ENCODE data around the gene SEPTIN10.

Gene SEPTIN10

GRCh38 chr2:109615637-109616144, 1.9 kb upstream of the SEPTIN10 start:
- Histone ChIP-seq H3K4me3 (ENCODE audit: low read depth in 1 of 2, low read length in 2 of 2) (peak overlapping the region; percentile 60 to 71), H3K9ac (ENCODE audit: low read depth in 1 of 2, low read length in 2 of 2) (peak overlapping the region in 1 of 2 donors; percentile 73), H3K4me1 (ENCODE audit: control insufficient read depth in 1 of 2, insufficient read depth in 2 of 2, low read length in 2 of 2) (peaks cover 25 to 27% of the 10 kb centered on the region in 2 donors), H3K27me3 (ENCODE audit: control insufficient read depth in 1 of 2, insufficient read depth in 2 of 2, low read length in 2 of 2) (no peaks in the 10 kb centered on the region), H3K9me3 (ENCODE audit: control insufficient read depth in 1 of 2, low read length in 2 of 2) (no peaks in the 10 kb centered on the region), H3K27ac (ENCODE audit: low read depth, low read length) (no peak overlapping the region), H3K36me3 (ENCODE audit: control insufficient read depth in 1 of 2, insufficient read depth in 2 of 2, low read length in 2 of 2) (no peaks in the 10 kb centered on the region)

- Histone ChIP-seq H3K27ac (ENCODE audit: low read depth, low read length) (peak overlapping the region; percentile 95), H3K27me3 (ENCODE audit: control insufficient read depth in 1 of 2, insufficient read depth in 2 of 2, low read length in 2 of 2) (no peaks in the 10 kb centered on the region), H3K36me3 (ENCODE audit: control insufficient read depth in 1 of 2, insufficient read depth in 2 of 2, low read length in 2 of 2) (no peaks in the 10 kb centered on the region), H3K4me3 (ENCODE audit: low read depth in 1 of 2, low read length in 2 of 2) (peak overlapping the region; percentile 60 to 71), H3K9ac (ENCODE audit: low read depth in 1 of 2, low read length in 2 of 2) (peak overlapping the region; percentile 69 to 73), H3K4me1 (ENCODE audit: control insufficient read depth in 1 of 2, insufficient read depth in 2 of 2, low read length in 2 of 2) (peaks cover 25 to 27% of the 10 kb centered on the region in 2 donors), H3K9me3 (ENCODE audit: control insufficient read depth in 1 of 2, low read length in 2 of 2) (no peaks in the 10 kb centered on the region)
Measured at GRCh38 chr2:109614715-109615636, 1.2 kb upstream of the SEPTIN10 start.

- H3K4me1 ChIP-seq (ENCODE audit: control insufficient read depth in 1 of 2, insufficient read depth in 2 of 2, low read length in 2 of 2) = peaks cover 20 to 27% of the 10 kb centered on the region in 2 donors
- no peaks in the 10 kb centered on the region for H3K27me3 ChIP-seq (ENCODE audit: control insufficient read depth in 1 of 2, insufficient read depth in 2 of 2, low read length in 2 of 2)
- H3K27ac ChIP-seq (ENCODE audit: low read depth, low read length) = peak overlapping the region; percentile 95
- H3K9ac ChIP-seq (ENCODE audit: low read depth in 1 of 2, low read length in 2 of 2) = peak overlapping the region; percentile 69 to 95
- peak overlapping the region; percentile 69 to 87 for H3K4me3 ChIP-seq (ENCODE audit: low read depth in 1 of 2, low read length in 2 of 2)
- no peaks in the 10 kb centered on the region for H3K9me3 ChIP-seq (ENCODE audit: control insufficient read depth in 1 of 2, low read length in 2 of 2)
- H3K36me3 ChIP-seq (ENCODE audit: control insufficient read depth in 1 of 2, insufficient read depth in 2 of 2, low read length in 2 of 2) = no peaks in the 10 kb centered on the region
Measured at GRCh38 chr2:109613081-109613921, 465 bp downstream of the SEPTIN10 start.

- Histone ChIP-seq H3K4me3 (ENCODE audit: low read depth in 1 of 2, low read length in 2 of 2) (no peak overlapping the region), H3K9ac (ENCODE audit: low read depth in 1 of 2, low read length in 2 of 2) (no peak overlapping the region), H3K36me3 (ENCODE audit: control insufficient read depth in 1 of 2, insufficient read depth in 2 of 2, low read length in 2 of 2) (no peaks in the 10 kb centered on the region), H3K4me1 (ENCODE audit: control insufficient read depth in 1 of 2, insufficient read depth in 2 of 2, low read length in 2 of 2) (peaks cover 22 to 24% of the 10 kb centered on the region in 2 donors), H3K9me3 (ENCODE audit: control insufficient read depth in 1 of 2, low read length in 2 of 2) (no peaks in the 10 kb centered on the region), H3K27me3 (ENCODE audit: control insufficient read depth in 1 of 2, insufficient read depth in 2 of 2, low read length in 2 of 2) (no peaks in the 10 kb centered on the region), H3K27ac (ENCODE audit: low read depth, low read length) (no peak overlapping the region)
Measured at GRCh38 chr2:109611467-109612095, 2.2 kb downstream of the SEPTIN10 start.

- Histone ChIP-seq H3K27me3 (ENCODE audit: control insufficient read depth in 1 of 2, insufficient read depth in 2 of 2, low read length in 2 of 2) (no peaks in the 10 kb centered on the region), H3K9me3 (ENCODE audit: control insufficient read depth in 1 of 2, low read length in 2 of 2) (no peaks in the 10 kb centered on the region), H3K4me1 (ENCODE audit: control insufficient read depth in 1 of 2, insufficient read depth in 2 of 2, low read length in 2 of 2) (peaks cover 8 to 13% of the 10 kb centered on the region in 2 donors), H3K4me3 (ENCODE audit: low read depth in 1 of 2, low read length in 2 of 2) (no peak overlapping the region), H3K36me3 (ENCODE audit: control insufficient read depth in 1 of 2, insufficient read depth in 2 of 2, low read length in 2 of 2) (no peaks in the 10 kb centered on the region), H3K9ac (ENCODE audit: low read depth in 1 of 2, low read length in 2 of 2) (no peak overlapping the region), H3K27ac (ENCODE audit: low read depth, low read length) (no peak overlapping the region)
Measured at GRCh38 chr2:109609352-109610024, 4.3 kb downstream of the SEPTIN10 start.

- H3K4me1 ChIP-seq (ENCODE audit: control insufficient read depth in 1 of 2, insufficient read depth in 2 of 2, low read length in 2 of 2) = peaks cover 8 to 13% of the 10 kb centered on the region in 2 donors
Measured at GRCh38 chr2:109607766-109608165, 6.0 kb downstream of the SEPTIN10 start.

GRCh38 chr2:109604597-109604996, 9.2 kb downstream of the SEPTIN10 start:
- no peaks in the 10 kb centered on the region for H3K36me3 ChIP-seq (ENCODE audit: control insufficient read depth in 1 of 2, insufficient read depth in 2 of 2, low read length in 2 of 2)
- H3K9ac ChIP-seq (ENCODE audit: low read depth in 1 of 2, low read length in 2 of 2) = no peak overlapping the region
- H3K27me3 ChIP-seq (ENCODE audit: control insufficient read depth in 1 of 2, insufficient read depth in 2 of 2, low read length in 2 of 2) = no peaks in the 10 kb centered on the region
- H3K4me1 ChIP-seq (ENCODE audit: control insufficient read depth in 1 of 2, insufficient read depth in 2 of 2, low read length in 2 of 2) = peaks cover 0 to 10% of the 10 kb centered on the region in 2 donors
- no peaks in the 10 kb centered on the region for H3K9me3 ChIP-seq (ENCODE audit: control insufficient read depth in 1 of 2, low read length in 2 of 2)
- no peak overlapping the region for H3K4me3 ChIP-seq (ENCODE audit: low read depth in 1 of 2, low read length in 2 of 2)
- no peak overlapping the region for H3K27ac ChIP-seq (ENCODE audit: low read depth, low read length)

More at GRCh38 chr2:109607766-109608165, 6.0 kb downstream of the SEPTIN10 start:
- Histone ChIP-seq H3K9ac (ENCODE audit: low read depth in 1 of 2, low read length in 2 of 2) (no peak overlapping the region), H3K36me3 (ENCODE audit: control insufficient read depth in 1 of 2, insufficient read depth in 2 of 2, low read length in 2 of 2) (no peaks in the 10 kb centered on the region), H3K27me3 (ENCODE audit: control insufficient read depth in 1 of 2, insufficient read depth in 2 of 2, low read length in 2 of 2) (no peaks in the 10 kb centered on the region), H3K4me3 (ENCODE audit: low read depth in 1 of 2, low read length in 2 of 2) (no peak overlapping the region), H3K27ac (ENCODE audit: low read depth, low read length) (no peak overlapping the region), H3K9me3 (ENCODE audit: control insufficient read depth in 1 of 2, low read length in 2 of 2) (no peaks in the 10 kb centered on the region)

GRCh38 chr2:109602617-109603188, 11.1 kb downstream of the SEPTIN10 start:
- Histone ChIP-seq H3K27me3 (ENCODE audit: control insufficient read depth in 1 of 2, insufficient read depth in 2 of 2, low read length in 2 of 2) (no peaks in the 10 kb centered on the region), H3K27ac (ENCODE audit: low read depth, low read length) (no peak overlapping the region), H3K4me3 (ENCODE audit: low read depth in 1 of 2, low read length in 2 of 2) (no peak overlapping the region), H3K36me3 (ENCODE audit: control insufficient read depth in 1 of 2, insufficient read depth in 2 of 2, low read length in 2 of 2) (no peaks in the 10 kb centered on the region), H3K9me3 (ENCODE audit: control insufficient read depth in 1 of 2, low read length in 2 of 2) (no peaks in the 10 kb centered on the region), H3K4me1 (ENCODE audit: control insufficient read depth in 1 of 2, insufficient read depth in 2 of 2, low read length in 2 of 2) (peaks cover 0 to under 1% of the 10 kb centered on the region in 2 donors), H3K9ac (ENCODE audit: low read depth in 1 of 2, low read length in 2 of 2) (no peak overlapping the region)

- Histone ChIP-seq H3K9me3 (ENCODE audit: control insufficient read depth in 1 of 2, low read length in 2 of 2) (no peaks in the 10 kb centered on the region), H3K4me3 (ENCODE audit: low read depth in 1 of 2, low read length in 2 of 2) (no peak overlapping the region), H3K27me3 (ENCODE audit: control insufficient read depth in 1 of 2, insufficient read depth in 2 of 2, low read length in 2 of 2) (no peaks in the 10 kb centered on the region), H3K27ac (ENCODE audit: low read depth, low read length) (no peak overlapping the region), H3K36me3 (ENCODE audit: control insufficient read depth in 1 of 2, insufficient read depth in 2 of 2, low read length in 2 of 2) (no peaks in the 10 kb centered on the region), H3K9ac (ENCODE audit: low read depth in 1 of 2, low read length in 2 of 2) (no peak overlapping the region), H3K4me1 (ENCODE audit: control insufficient read depth in 1 of 2, insufficient read depth in 2 of 2, low read length in 2 of 2) (no peaks in the 10 kb centered on the region)
Measured at GRCh38 chr2:109601783-109602182, 12.0 kb downstream of the SEPTIN10 start.

Measured in duodenal mucosa (tissue), 2 donors.